Measurements from ENCODE around the gene PPP1R9A. TPM values are rescaled to one million over a fixed set of nuclear protein-coding genes. Genes with fewer than 3 reads are reported as not detected.

PPP1R9A gene
- total RNA-seq, 1 donor from 2014 or later: 156 TPM

DNA sequence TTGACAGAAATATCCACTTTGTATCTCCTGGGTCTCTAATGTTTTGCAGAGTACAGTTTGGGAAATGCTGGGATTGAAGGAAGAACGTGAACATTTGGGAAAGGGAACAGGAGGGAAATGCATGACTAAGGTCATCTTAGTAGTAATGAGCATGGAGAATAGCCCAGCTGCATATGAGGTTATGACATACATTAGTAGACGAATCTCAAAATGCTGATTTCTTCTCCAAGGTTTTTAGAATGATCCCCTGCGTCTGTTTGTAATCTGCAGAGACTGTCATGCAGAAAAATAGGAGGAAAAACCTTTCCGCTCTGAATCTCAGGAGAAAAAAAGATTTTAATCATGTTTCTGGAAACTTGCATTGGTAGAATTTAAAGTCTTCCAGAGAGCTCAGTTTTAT lies 133.6 kb downstream of the PPP1R9A start:
- DNase-seq: peak; percentile 82

GRCh38 chr7:95045236-95045923 lies 138.0 kb downstream of the PPP1R9A start:
- DNase-seq: no peak

DNA sequence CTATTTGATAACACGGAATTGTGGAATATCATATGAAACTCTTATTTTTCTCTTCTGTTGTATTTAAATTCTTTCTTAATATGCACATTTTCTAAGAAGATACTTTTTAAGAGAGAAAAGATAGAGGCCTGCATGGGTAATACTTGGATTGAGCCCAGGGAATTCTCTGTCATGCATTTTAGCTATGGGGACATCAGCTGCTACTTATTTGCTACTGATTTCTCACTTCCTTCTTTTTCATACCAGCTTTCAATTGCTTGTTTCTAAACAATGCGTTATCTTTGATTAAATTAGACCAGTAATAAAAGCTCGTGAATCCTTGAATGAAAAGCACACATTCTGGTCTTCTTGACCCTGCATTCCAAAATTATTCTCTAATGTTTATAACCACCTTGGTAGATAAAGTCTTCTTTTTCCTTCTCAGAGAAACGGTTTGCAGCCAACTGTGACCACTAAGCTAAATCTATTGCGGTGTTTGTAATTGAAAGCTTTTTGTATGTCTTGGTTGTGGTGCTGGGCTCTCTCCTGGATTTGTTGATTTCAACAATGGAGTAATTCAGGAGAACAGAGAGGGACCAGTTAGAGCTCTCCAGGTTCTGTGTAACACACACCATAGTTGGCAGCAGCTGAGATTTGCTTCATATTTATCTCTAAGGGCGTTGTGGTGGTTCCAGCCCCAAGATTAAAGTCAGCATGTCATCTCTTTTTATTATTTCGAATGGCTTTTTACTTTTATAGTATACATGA lies 139.3 kb downstream of the PPP1R9A start:
- DNase-seq: peak; percentile 85

- no peak for DNase-seq
These were observed 139.9 kb downstream of the PPP1R9A start for GRCh38 chr7:95047291-95047690.

DNA sequence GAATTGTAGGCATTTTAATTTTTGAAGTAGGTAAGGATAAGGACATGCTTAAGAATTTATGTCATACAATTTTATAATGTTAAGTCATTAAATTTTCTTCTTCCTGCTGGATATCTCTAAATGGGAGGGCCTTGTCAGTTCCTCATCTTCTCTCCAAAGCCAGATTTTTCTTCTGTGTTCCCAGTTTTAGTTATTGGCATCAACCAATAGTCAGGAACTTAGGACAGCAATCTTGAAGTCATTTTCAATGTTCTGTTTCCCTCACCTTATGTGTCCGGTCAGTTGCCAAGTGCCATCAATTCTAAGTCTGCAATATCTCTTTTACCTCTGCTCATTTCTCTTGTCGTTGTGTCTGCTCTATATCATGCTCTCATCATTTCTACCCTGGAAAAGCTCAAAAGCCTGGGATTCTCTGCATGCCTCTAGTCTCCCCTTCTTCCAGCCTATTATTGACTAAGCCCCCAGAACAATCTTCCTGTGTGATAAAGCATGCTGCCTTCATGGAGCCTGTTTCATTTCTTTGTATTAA lies 145.2 kb downstream of the PPP1R9A start:
- peak; percentile 54 for DNase-seq

GRCh38 chr7:95054386-95054785 lies 147.0 kb downstream of the PPP1R9A start:
- no peak for DNase-seq

DNA sequence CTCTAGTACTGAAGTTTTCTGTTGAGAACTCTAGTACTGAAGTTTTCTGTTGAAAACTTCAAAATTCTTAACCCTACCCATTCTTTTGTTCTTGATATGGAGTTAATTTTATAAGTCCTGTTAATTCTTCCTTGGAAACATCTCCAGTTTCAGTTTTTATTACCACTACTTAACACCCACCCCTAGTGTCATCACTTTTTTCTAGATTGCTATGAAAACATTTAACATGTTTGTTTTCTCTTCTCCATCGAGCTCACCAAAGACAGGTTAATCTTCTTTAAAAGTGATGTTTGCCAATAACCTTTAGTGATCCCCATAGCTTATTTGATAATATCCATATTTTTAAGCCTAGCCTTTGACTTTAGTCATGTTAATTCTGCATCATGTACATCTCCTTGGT lies 147.9 kb downstream of the PPP1R9A start:
- no peak for DNase-seq

DNA sequence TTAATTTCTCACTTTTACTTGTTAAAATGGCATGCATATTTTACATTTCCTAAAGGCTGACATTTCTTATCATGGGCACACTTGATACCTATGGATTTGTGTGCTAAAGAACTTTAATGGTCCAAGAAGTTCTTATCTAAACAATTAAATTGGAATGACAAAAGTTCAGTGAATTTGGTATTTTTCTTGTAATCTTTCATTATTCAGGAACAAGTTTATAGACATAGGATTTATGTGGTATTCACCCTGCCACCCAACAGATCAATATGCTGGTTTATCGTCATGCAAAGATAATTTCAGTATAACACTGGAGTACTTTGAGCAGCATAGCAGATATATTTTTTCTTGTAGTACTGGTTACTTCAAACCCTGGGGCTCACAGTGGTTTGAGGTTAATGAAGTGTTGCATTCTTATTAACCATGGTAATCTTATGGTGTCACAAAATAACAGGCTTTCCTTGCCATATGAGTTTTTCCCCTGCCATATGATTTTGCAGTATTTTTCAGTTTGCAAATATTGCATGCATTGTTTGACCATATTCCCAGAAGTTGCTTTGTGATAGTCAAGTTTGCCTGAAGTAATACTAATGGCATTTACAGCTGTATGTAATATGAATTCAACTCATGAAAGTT lies 148.8 kb downstream of the PPP1R9A start:
- peak; percentile 76 for DNase-seq

GRCh38 chr7:95056901-95057300 lies 149.5 kb downstream of the PPP1R9A start:
- DNase-seq: peak; percentile 77

- DNase-seq: peak; percentile 39
These were observed 152.5 kb downstream of the PPP1R9A start for GRCh38 chr7:95059842-95060313.

- DNase-seq: no peak
These were observed 155.5 kb downstream of the PPP1R9A start for GRCh38 chr7:95062901-95063300.

DNA sequence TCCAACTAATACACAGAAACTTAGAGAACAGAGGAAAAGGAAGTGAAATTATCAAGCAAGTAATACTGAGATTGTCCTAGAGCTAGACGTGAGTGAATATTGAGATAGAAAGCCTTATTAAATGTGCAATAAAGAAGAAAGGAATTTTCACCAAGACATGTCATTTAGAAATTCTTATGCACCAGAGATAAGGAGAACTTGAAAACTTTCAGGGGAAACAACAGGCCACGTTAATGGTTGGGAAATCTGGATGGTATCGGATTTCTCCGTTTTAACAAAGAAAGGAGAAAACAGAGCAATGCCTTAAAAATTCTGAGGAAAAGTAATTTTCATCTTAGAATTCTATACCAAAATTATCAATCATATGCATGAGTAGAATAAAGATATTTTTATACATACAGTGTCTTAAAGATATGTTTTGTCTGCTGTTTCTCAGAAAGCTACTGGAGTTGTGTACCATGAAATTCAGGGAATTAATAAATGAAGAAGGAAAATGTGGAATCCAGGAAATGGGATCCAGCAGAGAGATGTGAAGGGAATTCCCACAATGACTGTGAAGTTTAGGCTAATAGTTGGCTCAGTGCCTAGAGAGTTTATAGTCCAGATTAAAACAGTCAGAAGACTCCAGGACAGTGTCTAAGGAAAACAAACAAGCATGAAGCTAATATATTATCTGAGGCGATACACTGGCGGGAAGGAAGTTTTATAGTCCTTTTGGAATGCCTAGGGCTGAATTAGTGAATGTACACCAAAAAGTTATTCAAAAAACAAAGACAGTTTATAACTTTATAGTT lies 159.5 kb downstream of the PPP1R9A start:
- peak; percentile 75 for DNase-seq

DNA sequence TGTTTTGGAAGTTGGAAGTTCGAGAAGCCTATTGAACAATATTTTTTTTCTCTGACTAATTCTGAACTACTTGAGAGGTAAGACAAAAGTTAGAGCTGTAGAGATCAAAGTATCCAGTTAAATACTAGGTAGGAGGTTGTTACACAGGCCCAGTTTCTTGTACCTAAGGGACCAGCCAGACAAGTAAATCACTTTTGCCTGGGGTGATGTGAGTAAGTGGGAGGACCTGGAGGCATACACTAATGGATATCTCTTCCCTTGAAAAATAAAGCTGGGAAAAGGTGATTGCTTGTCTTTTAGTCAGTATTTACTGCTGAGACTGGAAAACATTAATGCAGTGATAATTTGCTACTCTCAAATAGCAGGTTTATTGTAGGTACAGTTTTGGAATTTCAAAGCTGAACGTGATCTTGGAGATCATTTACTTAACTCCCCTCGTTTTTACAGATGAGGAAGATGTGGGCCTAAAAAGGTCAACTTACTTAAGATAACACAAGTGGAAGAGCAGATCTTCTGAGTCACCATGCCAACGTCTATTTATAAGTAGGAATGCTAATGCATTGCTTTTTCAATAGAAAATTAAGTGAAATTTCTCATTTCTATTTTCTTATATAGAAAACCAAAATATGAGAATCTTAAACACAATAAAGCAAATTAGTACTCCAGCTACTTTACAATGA lies 181.3 kb downstream of the PPP1R9A start:
- no peak for DNase-seq

GRCh38 chr7:95089414-95090315 lies 182.3 kb downstream of the PPP1R9A start:
- DNase-seq: peak; percentile 35

GRCh38 chr7:95092324-95092723 lies 184.9 kb downstream of the PPP1R9A start:
- peak; percentile 94 for DNase-seq

GRCh38 chr7:95095259-95095965 lies 188.0 kb downstream of the PPP1R9A start:
- DNase-seq: no peak

DNA sequence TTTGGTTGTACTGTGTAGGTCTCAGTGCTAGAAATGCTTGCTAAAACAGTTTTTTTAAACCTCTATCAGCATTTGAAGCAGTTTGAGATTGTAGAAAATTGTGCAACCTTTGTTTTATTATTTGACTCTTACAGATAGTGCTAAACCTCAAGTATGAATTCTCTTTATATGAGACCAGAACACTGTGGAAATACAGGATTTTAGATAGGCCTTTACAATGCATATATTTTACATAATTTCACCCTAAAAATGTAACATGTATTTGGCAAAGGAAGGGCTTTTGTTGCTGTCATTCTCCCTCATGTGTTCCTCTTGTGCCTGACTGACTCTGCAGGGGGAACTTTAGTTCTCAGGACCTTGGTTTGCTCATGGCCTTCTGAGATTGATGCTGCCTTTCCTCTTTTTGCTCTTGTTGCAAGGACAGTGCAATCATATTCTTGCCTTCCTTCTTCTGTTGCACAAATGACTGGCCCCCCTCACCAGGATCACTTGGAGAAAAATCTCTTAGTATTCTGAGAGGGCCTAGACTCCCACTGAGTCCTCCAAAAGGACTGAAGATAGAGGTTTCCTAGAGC lies 188.7 kb downstream of the PPP1R9A start:
- DNase-seq: no peak

DNA sequence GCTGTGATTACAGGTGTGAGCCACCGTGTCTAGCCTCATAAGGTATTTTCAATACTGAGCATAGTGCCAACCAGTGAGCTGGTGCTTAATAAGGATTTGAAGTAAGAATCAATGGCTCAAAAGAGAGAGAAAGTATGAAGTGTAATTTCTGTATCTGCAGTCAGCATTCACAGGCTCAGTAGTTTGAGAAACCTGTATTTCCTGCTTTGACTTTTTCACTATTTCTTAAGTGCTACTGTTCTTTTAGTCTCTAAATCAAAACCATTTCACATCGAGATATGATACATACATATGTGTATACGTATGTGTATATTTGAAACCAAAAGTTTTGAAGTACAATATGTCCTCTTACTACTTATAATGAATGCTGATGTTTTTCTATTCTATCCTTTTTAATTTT lies 189.9 kb downstream of the PPP1R9A start:
- no peak for DNase-seq

DNA sequence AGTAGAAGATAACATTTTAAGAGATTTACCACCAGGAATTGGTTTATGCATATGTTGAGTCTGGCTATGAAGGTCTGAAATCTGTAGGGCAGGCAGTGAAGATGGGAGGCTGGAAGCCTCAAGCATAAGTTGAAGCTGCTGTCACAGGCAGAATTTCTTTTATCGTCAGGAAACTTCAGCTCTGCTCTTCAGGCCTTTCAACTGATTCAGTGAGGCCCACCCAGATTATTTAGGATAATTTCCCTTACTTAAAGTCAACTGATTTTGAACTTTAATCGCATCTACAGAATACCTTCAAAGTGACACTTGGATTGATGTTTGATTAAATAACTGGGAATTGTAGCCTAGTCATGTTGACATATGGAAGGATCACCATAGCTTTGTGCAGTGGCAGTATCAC lies 190.5 kb downstream of the PPP1R9A start:
- DNase-seq: no peak

Data from tongue (tissue), 2 donors.